C4-2B (cell line): ENCODE data around the gene TAGAP.

Experiments used
- CTCF ChIP-seq: fragments of 450-650 bp; conservative IDR thresholded peaks from 2 replicates; pipeline ENCODE4 v1.5.1; 2017; ENCODE audit warnings: mild to moderate bottlenecking
- ZFX ChIP-seq: fragments of 450-650 bp; IDR thresholded peaks from 2 replicates; pipeline ENCODE4 v1.6.1; 2017

GRCh38 chr6:159077123-159077522 lies 32.3 kb upstream of the TAGAP start:
- no peak for TF ChIP-seq CTCF
- no peak for TF ChIP-seq ZFX
